ENCODE measurements around the gene VIL1. TPM values are rescaled to one million over a fixed set of nuclear protein-coding genes. Genes with fewer than 3 reads are reported as not detected.

VIL1 gene
- total and polyA plus RNA-seq, 9 of the 15 experiments (the other 6 are each of a cell fraction or from before 2014, with no cell fraction given) = 0.51 to 2.7 (median 1.2) TPM

DNA sequence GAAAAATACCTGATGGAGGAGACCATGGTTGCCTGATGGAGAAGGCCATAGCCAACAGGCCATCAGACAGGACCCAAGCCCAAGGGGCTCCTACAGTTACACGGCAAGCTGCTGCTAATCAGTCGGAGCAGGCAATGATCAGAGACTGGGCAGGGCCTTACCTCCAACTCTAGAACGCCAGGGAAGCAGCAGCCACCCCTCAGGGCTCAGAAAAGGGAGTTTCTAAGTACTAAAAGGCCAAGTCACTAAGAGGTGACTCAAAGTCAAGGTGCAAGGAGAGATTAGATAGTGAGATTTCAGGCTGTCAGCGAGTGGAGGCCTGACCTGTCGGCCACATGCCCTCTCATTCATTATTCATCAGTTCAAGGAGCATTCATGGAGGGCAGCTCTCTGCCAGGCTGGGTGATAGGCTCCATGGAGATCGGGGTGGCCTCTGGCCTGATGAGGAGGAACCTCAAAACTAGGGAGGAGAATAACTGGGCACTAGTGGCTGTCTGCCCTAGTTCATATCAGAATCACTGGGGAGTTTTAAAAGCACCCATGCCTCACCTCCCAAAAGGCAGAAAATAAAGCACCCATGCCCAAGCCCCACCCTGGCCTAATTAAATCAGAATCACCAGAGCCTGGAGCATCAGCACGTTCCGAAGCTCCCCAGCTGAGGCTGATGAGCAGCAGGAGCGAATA lies 3.6 kb downstream of the VIL1 start (continued):
- TF ChIP-seq ETV6 (IDR thresholded peaks at IDR 0.05; ENCODE audit: borderline replicate concordance in 1 of 2, low read depth in 2 of 2, low read length in 1 of 2) (no peak), ETV6 (CRISPR knock-in tag; IDR thresholded peaks at IDR 0.05; ENCODE audit: borderline replicate concordance) (no peak), BDP1 (IDR thresholded peaks at IDR 0.05; ENCODE audit: insufficient read depth, insufficient read length) (no peak), ZFPM2 (CRISPR knock-in tag; IDR thresholded peaks at IDR 0.05) (no peak), PRPF4 (IDR thresholded peaks at IDR 0.05; ENCODE audit: insufficient read depth, low read depth, low read length, poor library complexity, severe bottlenecking) (no peak), SAP30 (IDR thresholded peaks at IDR 0.05; ENCODE audit: borderline replicate concordance, insufficient read depth, low read depth, low read length, poor library complexity, severe bottlenecking) (no peak), POLR3G (IDR thresholded peaks at IDR 0.05; ENCODE audit: extremely low read depth, insufficient read length, insufficient replicate concordance) (no peak), ZNF717 (CRISPR knock-in tag; IDR thresholded peaks at IDR 0.05) (no peak), MTA1 (IDR thresholded peaks at IDR 0.05; ENCODE audit: borderline replicate concordance) (peak; percentile 69; the same call in 1 of the 2 replicates), ZNF561 (CRISPR knock-in tag; conservative IDR thresholded peaks at IDR 0.05) (no peak), ZNF551 (CRISPR knock-in tag; IDR thresholded peaks at IDR 0.05) (no peak), GATAD2B (IDR thresholded peaks at IDR 0.05; ENCODE audit: borderline replicate concordance) (no peak), ILK (tag; IDR thresholded peaks at IDR 0.05; ENCODE audit: borderline replicate concordance, low read depth) (no peak), CEBPG (CRISPR knock-in tag; IDR thresholded peaks at IDR 0.05) (no peak), CEBPG (tag; conservative IDR thresholded peaks at IDR 0.05 in 1 of 2, IDR thresholded peaks at IDR 0.05 in 1 of 2) (no peak), HEY1 (CRISPR knock-in tag; IDR thresholded peaks at IDR 0.05; ENCODE audit: borderline replicate concordance) (no peak)
- TF ChIP-seq, protein P1, sequence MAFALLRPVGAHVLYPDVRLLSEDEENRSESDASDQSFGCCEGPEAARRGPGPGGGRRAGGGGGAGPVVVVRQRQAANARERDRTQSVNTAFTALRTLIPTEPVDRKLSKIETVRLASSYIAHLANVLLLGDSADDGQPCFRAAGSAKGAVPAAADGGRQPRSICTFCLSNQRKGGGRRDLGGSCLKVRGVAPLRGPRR (CRISPR knock-in tag; IDR thresholded peaks at IDR 0.05) = no peak
- TF ChIP-seq, protein P2, sequence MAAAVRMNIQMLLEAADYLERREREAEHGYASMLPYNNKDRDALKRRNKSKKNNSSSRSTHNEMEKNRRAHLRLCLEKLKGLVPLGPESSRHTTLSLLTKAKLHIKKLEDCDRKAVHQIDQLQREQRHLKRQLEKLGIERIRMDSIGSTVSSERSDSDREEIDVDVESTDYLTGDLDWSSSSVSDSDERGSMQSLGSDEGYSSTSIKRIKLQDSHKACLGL (CRISPR knock-in tag; IDR thresholded peaks at IDR 0.05; ENCODE audit: borderline replicate concordance, poor library complexity, severe bottlenecking) = no peak
- TF ChIP-seq, protein P3, sequence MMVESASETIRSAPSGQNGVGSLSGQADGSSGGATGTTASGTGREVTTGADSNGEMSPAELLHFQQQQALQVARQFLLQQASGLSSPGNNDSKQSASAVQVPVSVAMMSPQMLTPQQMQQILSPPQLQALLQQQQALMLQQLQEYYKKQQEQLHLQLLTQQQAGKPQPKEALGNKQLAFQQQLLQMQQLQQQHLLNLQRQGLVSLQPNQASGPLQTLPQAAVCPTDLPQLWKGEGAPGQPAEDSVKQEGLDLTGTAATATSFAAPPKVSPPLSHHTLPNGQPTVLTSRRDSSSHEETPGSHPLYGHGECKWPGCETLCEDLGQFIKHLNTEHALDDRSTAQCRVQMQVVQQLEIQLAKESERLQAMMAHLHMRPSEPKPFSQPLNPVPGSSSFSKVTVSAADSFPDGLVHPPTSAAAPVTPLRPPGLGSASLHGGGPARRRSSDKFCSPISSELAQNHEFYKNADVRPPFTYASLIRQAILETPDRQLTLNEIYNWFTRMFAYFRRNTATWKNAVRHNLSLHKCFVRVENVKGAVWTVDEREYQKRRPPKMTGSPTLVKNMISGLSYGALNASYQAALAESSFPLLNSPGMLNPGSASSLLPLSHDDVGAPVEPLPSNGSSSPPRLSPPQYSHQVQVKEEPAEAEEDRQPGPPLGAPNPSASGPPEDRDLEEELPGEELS (CRISPR knock-in tag; IDR thresholded peaks at IDR 0.05; ENCODE audit: borderline replicate concordance) = no peak
- TF ChIP-seq, protein P4, sequence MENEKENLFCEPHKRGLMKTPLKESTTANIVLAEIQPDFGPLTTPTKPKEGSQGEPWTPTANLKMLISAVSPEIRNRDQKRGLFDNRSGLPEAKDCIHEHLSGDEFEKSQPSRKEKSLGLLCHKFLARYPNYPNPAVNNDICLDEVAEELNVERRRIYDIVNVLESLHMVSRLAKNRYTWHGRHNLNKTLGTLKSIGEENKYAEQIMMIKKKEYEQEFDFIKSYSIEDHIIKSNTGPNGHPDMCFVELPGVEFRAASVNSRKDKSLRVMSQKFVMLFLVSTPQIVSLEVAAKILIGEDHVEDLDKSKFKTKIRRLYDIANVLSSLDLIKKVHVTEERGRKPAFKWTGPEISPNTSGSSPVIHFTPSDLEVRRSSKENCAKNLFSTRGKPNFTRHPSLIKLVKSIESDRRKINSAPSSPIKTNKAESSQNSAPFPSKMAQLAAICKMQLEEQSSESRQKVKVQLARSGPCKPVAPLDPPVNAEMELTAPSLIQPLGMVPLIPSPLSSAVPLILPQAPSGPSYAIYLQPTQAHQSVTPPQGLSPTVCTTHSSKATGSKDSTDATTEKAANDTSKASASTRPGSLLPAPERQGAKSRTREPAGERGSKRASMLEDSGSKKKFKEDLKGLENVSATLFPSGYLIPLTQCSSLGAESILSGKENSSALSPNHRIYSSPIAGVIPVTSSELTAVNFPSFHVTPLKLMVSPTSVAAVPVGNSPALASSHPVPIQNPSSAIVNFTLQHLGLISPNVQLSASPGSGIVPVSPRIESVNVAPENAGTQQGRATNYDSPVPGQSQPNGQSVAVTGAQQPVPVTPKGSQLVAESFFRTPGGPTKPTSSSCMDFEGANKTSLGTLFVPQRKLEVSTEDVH (IDR thresholded peaks at IDR 0.05; ENCODE audit: low read depth, partially characterized antibody) = no peak

Measured in K562 (cell line).